ENCODE data around the gene ARMC10. TPM values are rescaled to one million over a fixed set of nuclear protein-coding genes. Genes with fewer than 3 reads are reported as not detected.

The ARMC10 gene
- total and polyA plus RNA-seq, 9 of the 15 experiments (the other 6 are each of a cell fraction or from before 2014, with no cell fraction given) = 17.0 to 113 (median 72.6) TPM

DNA sequence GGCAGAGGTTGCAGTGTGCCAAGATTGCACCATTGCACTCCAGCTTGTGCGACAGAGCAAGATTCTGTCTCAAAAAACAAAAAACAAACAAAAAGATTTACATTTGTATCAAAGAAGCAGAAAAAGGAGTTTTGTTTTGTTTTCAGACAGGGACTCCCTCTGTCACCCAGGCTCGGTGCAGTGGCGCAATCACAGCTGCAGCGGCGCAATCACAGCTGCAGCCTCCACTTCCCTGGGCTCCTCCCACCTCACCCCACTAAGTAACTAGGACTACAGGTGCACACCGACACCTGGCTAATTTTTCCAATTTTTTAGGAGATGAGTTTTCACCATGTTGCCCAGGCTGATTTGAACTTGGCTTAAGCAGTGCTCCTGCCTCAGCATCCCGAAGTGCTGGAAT lies 1.8 kb downstream of the ARMC10 start (continued):
- TF ChIP-seq, protein P1, sequence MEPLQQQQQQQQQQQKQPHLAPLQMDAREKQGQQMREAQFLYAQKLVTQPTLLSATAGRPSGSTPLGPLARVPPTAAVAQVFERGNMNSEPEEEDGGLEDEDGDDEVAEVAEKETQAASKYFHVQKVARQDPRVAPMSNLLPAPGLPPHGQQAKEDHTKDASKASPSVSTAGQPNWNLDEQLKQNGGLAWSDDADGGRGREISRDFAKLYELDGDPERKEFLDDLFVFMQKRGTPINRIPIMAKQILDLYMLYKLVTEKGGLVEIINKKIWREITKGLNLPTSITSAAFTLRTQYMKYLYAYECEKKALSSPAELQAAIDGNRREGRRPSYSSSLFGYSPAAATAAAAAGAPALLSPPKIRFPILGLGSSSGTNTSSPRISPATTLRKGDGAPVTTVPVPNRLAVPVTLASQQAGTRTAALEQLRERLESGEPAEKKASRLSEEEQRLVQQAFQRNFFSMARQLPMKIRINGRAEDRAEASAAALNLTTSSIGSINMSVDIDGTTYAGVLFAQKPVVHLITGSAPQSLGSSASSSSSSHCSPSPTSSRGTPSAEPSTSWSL (CRISPR knock-in tag; IDR thresholded peaks at IDR 0.05; ENCODE audit: borderline replicate concordance) = no peak
- TF ChIP-seq USF2 (CRISPR knock-in tag; IDR thresholded peaks at IDR 0.05) = no peak
- no peak for TF ChIP-seq DDX20 (tag; IDR thresholded peaks at IDR 0.05; ENCODE audit: low read depth)
- peak in 1 of 2 experiments; percentile 27; a peak in 1 of 4 replicates for TF ChIP-seq KDM1A (IDR thresholded peaks at IDR 0.05)
- no peak for TF ChIP-seq BMI1 (IDR thresholded peaks at IDR 0.05; ENCODE audit: low read length)
- 0 out of 4 replicates have a peak, but pooled peaks of 1 of the 2 experiments have one; percentile 27 for TF ChIP-seq RCOR1 (IDR thresholded peaks at IDR 0.05; ENCODE audit: borderline replicate concordance in 1 of 2, low read depth in 2 of 2, low read length in 2 of 2)
- no peak for TF ChIP-seq FOXM1 (IDR thresholded peaks at IDR 0.05; ENCODE audit: low read depth)
- TF ChIP-seq FOXM1 (CRISPR knock-in tag; IDR thresholded peaks at IDR 0.05; ENCODE audit: low read depth) = no peak

DNA sequence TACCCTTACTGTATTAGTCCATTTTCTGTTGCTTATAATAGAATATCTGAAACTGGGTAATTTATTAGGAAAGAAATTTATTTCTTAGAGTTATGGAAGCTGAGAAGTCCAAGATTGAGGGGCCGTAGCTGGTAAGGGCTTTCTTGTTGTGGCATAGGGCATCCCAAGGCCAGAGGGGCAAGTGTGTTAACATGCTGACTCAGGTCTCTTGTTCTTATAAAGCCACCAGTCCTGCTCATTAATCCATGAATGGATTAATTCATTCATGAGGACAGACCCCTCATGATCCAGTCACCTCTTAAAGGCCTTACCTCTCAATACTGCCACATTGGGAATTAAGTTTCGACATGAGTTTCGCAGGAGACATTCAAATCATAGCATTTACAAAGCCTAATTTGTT lies 2.4 kb downstream of the ARMC10 start:
- POLR2A ChIA-PET = no interaction called here
- Histone ChIP-seq H3K4me3 (no peak overlapping the region), H2AFZ (ENCODE audit: low read depth, low read length) (no peak overlapping the region), H3K9ac (ENCODE audit: insufficient read depth in 1 of 2, low read depth in 2 of 2, low read length in 2 of 2) (no peak overlapping the region), H3K27me3 (ENCODE audit: control insufficient read depth in 2 of 2, insufficient read depth in 2 of 2, low read length in 2 of 2) (no peaks in the 10 kb centered on the region), H3K4me1 (replicated peaks in 1 of 2; ENCODE audit: control insufficient read depth in 2 of 2, insufficient read depth in 2 of 2, low read length in 2 of 2) (peaks cover 6 to 8% of the 10 kb centered on the region in 2 experiments; a peak in 4 of 5 replicates), H3K9me1 (ENCODE audit: control insufficient read depth, insufficient read depth, low read length) (no peaks in the 10 kb centered on the region), H3K4me2 (ENCODE audit: insufficient read depth, low read length) (no peak overlapping the region), H3K36me3 (ENCODE audit: control insufficient read depth, insufficient read depth, low read length) (peaks cover 30% of the 10 kb centered on the region; the same call in 2 of the 3 replicates), H4K20me1 (replicated peaks; ENCODE audit: control insufficient read depth, insufficient read depth, low read length) (no peaks in the 10 kb centered on the region), H3K79me2 (ENCODE audit: control insufficient read depth, insufficient read depth, low read length) (peaks cover 51% of the 10 kb centered on the region), H3K27ac (ENCODE audit: extremely low read depth, low read depth, low read length) (no peak overlapping the region), H3K9me3 (replicated peaks; ENCODE audit: control insufficient read depth, insufficient read depth, low read depth, low read length) (no peaks in the 10 kb centered on the region)
- no peak for ATAC-seq
- 94% methylated on average over 3 of the region's 3 CpGs for WGBS (ENCODE audit: insufficient coverage, low coverage, missing lambda C conversion rate)
- in situ Hi-C loops (cut with MboI) = no loop called here
- no peak for TF ChIP-seq EP400 (IDR thresholded peaks at IDR 0.05)
- peak; percentile 54 for TF ChIP-seq MAFG (tag; conservative IDR thresholded peaks at IDR 0.05)
- TF ChIP-seq MAFK (IDR thresholded peaks at IDR 0.05; ENCODE audit: low read length) = peak; percentile 21; the same call in 1 of the 2 replicates
- TF ChIP-seq ZNF316 (IDR thresholded peaks at IDR 0.05) = peak; percentile 78
- TF ChIP-seq HSF4 (CRISPR knock-in tag; IDR thresholded peaks at IDR 0.05; ENCODE audit: borderline replicate concordance) = no peak
- no peak for TF ChIP-seq RBM34 (IDR thresholded peaks at IDR 0.05; ENCODE audit: borderline replicate concordance, insufficient read depth, low read length)
- TF ChIP-seq MAFF (IDR thresholded peaks at IDR 0.05; ENCODE audit: low read length) = peak; percentile 34; the same call in 1 of the 2 replicates
- peak; percentile 77 for TF ChIP-seq C11orf30 (IDR thresholded peaks at IDR 0.05; ENCODE audit: low read depth)
- intact Hi-C loops (cut with micrococcal nuclease) = no loop called here
- CTCF ChIA-PET (ENCODE audit: low intra/inter-chr PET ratio) = no interaction called here
- FAIRE-seq = no peak
- BruUV-seq (replicated peaks) = no TSS peak
- no peak for DNase-seq (ENCODE audit: extremely low read depth in 1 of 4, low spot score in 3 of 4)

Measured in K562 (cell line).